Effector memory CD8-positive, alpha-beta T cell (primary cell): ENCODE data around the gene PHACTR3.

Experiments
- ATAC-seq: fragments of 150-1000 bp; cut with Tn5 transposase; replicated peaks from 2 replicates; pipeline ENCODE4 v1.10.0; 2021; ENCODE audit warnings: mild to moderate bottlenecking, moderate library complexity
- DNase-seq, 3 experiments: peaks; one replicate each; pipeline ENCODE4 v3.0.0; 2021
- H3K27ac Mint-ChIP-seq, 2 donors: one replicate each; pipeline ENCODE4 v1.8.0; 2022; ENCODE audit warnings: mild to moderate bottlenecking in 2 of 2, mixed read lengths in 2 of 2, moderate library complexity in 2 of 2
- H3K27me3 Mint-ChIP-seq, 2 donors: one replicate each; pipeline ENCODE4 v1.8.0; 2022; ENCODE audit warnings: mixed read lengths in 2 of 2
- H3K36me3 Mint-ChIP-seq: one replicate; pipeline ENCODE4 v1.8.0; 2022; ENCODE audit warnings: mild to moderate bottlenecking, moderate library complexity, mixed read lengths; ENCODE audit not compliant: insufficient read depth
- H3K4me1 Mint-ChIP-seq, 2 donors: one replicate each; pipeline ENCODE4 v1.8.0; 2022; ENCODE audit warnings: low read depth in 2 of 2, mixed read lengths in 2 of 2
- H3K4me3 Mint-ChIP-seq, 2 donors: one replicate each; pipeline ENCODE4 v1.8.0; 2022; ENCODE audit warnings: mild to moderate bottlenecking in 2 of 2, mixed read lengths in 2 of 2, moderate library complexity in 2 of 2
- H3K9me3 Mint-ChIP-seq, 2 donors: one replicate each; pipeline ENCODE4 v1.8.0; 2022; ENCODE audit warnings: mixed read lengths in 2 of 2

PHACTR3 gene

GRCh38 chr20:59829786-59830664 lies 225.7 kb downstream of the PHACTR3 start:
- Mint-ChIP-seq H3K27ac (no peak overlapping the region), H3K36me3 (no peaks in the 10 kb centered on the region), H3K4me1 (no peaks in the 10 kb centered on the region)

GRCh38 chr20:59830665-59831023 lies 226.3 kb downstream of the PHACTR3 start:
- Mint-ChIP-seq H3K9me3 (no peaks in the 10 kb centered on the region), H3K27ac (no peak overlapping the region), H3K36me3 (no peaks in the 10 kb centered on the region), H3K4me3 (no peak overlapping the region), H3K27me3 (peaks cover 43 to 77% of the 10 kb centered on the region in 2 donors), H3K4me1 (no peaks in the 10 kb centered on the region)
- no peak for ATAC-seq
- DNase-seq = no peak

More at GRCh38 chr20:59829786-59830664, 225.7 kb downstream of the PHACTR3 start:
- Mint-ChIP-seq H3K4me3 (no peak overlapping the region), H3K9me3 (no peaks in the 10 kb centered on the region), H3K27me3 (peaks cover 39 to 77% of the 10 kb centered on the region in 2 donors)
- DNase-seq = no peak
- no peak for ATAC-seq

GRCh38 chr20:59831024-59831915 lies 226.9 kb downstream of the PHACTR3 start:
- H3K4me3 Mint-ChIP-seq = no peak overlapping the region

GRCh38 chr20:59831916-59832270 lies 227.6 kb downstream of the PHACTR3 start:
- H3K4me3 Mint-ChIP-seq = no peak overlapping the region
- H3K4me1 Mint-ChIP-seq = no peaks in the 10 kb centered on the region
- H3K36me3 Mint-ChIP-seq = no peaks in the 10 kb centered on the region
- DNase-seq = no peak
- no peak for ATAC-seq
- H3K9me3 Mint-ChIP-seq = no peaks in the 10 kb centered on the region
- H3K27ac Mint-ChIP-seq = no peak overlapping the region
- H3K27me3 Mint-ChIP-seq = peaks cover 43 to 78% of the 10 kb centered on the region in 2 donors

More at GRCh38 chr20:59831024-59831915, 226.9 kb downstream of the PHACTR3 start:
- no peaks in the 10 kb centered on the region for H3K36me3 Mint-ChIP-seq
- ATAC-seq (no peak), DNase-seq (no peak)
- H3K27ac Mint-ChIP-seq = no peak overlapping the region
- H3K9me3 Mint-ChIP-seq = no peaks in the 10 kb centered on the region
- H3K27me3 Mint-ChIP-seq = peaks cover 43 to 81% of the 10 kb centered on the region in 2 donors
- no peaks in the 10 kb centered on the region for H3K4me1 Mint-ChIP-seq

GRCh38 chr20:59832406-59833363 lies 228.3 kb downstream of the PHACTR3 start:
- Mint-ChIP-seq H3K4me3 (no peak overlapping the region), H3K27me3 (peaks cover 38 to 72% of the 10 kb centered on the region in 2 donors), H3K27ac (no peak overlapping the region), H3K36me3 (no peaks in the 10 kb centered on the region), H3K4me1 (no peaks in the 10 kb centered on the region), H3K9me3 (no peaks in the 10 kb centered on the region)
- no peak for ATAC-seq
- no peak for DNase-seq

GRCh38 chr20:59835057-59835447 lies 230.7 kb downstream of the PHACTR3 start:
- Mint-ChIP-seq H3K27ac (no peak overlapping the region), H3K36me3 (no peaks in the 10 kb centered on the region)

GRCh38 chr20:59835448-59836395 lies 231.4 kb downstream of the PHACTR3 start:
- ATAC-seq (no peak), DNase-seq (no peak)
- Mint-ChIP-seq H3K27me3 (peaks cover 21 to 44% of the 10 kb centered on the region in 2 donors), H3K4me1 (no peaks in the 10 kb centered on the region), H3K4me3 (no peak overlapping the region), H3K27ac (no peak overlapping the region), H3K9me3 (no peaks in the 10 kb centered on the region), H3K36me3 (no peaks in the 10 kb centered on the region)

More at GRCh38 chr20:59835057-59835447, 230.7 kb downstream of the PHACTR3 start:
- DNase-seq (no peak), ATAC-seq (no peak)
- Mint-ChIP-seq H3K9me3 (no peaks in the 10 kb centered on the region), H3K4me1 (no peaks in the 10 kb centered on the region), H3K4me3 (no peak overlapping the region), H3K27me3 (peaks cover 25 to 50% of the 10 kb centered on the region in 2 donors)

- no peak for DNase-seq
- Mint-ChIP-seq H3K27ac (no peak overlapping the region), H3K4me1 (no peaks in the 10 kb centered on the region), H3K9me3 (no peaks in the 10 kb centered on the region), H3K27me3 (peaks cover 21 to 42% of the 10 kb centered on the region in 2 donors), H3K36me3 (no peaks in the 10 kb centered on the region), H3K4me3 (no peak overlapping the region)
- no peak for ATAC-seq
These were observed 232.4 kb downstream of the PHACTR3 start for GRCh38 chr20:59836767-59837166.

GRCh38 chr20:59837623-59838394 lies 233.5 kb downstream of the PHACTR3 start:
- Mint-ChIP-seq H3K4me1 (no peaks in the 10 kb centered on the region), H3K27me3 (peaks cover 21 to 35% of the 10 kb centered on the region in 2 donors), H3K4me3 (no peak overlapping the region), H3K27ac (no peak overlapping the region), H3K9me3 (no peaks in the 10 kb centered on the region), H3K36me3 (no peaks in the 10 kb centered on the region)
- DNase-seq (no peak), ATAC-seq (no peak)

GRCh38 chr20:59839400-59839799 lies 235.1 kb downstream of the PHACTR3 start:
- H3K27me3 Mint-ChIP-seq = peaks cover 10 to 19% of the 10 kb centered on the region in 2 donors
- ATAC-seq = no peak
- H3K27ac Mint-ChIP-seq = no peak overlapping the region

GRCh38 chr20:59845472-59845871 lies 241.1 kb downstream of the PHACTR3 start:
- H3K9me3 Mint-ChIP-seq = no peaks in the 10 kb centered on the region
- DNase-seq (no peak), ATAC-seq (no peak)
- no peak overlapping the region for H3K27ac Mint-ChIP-seq
- no peaks in the 10 kb centered on the region for H3K4me1 Mint-ChIP-seq
- no peak overlapping the region for H3K4me3 Mint-ChIP-seq
- H3K27me3 Mint-ChIP-seq = no peaks in the 10 kb centered on the region
- no peaks in the 10 kb centered on the region for H3K36me3 Mint-ChIP-seq

More at GRCh38 chr20:59839400-59839799, 235.1 kb downstream of the PHACTR3 start:
- Mint-ChIP-seq H3K4me3 (no peak overlapping the region), H3K36me3 (no peaks in the 10 kb centered on the region), H3K9me3 (no peaks in the 10 kb centered on the region), H3K4me1 (no peaks in the 10 kb centered on the region)
- DNase-seq = no peak
